Breast epithelium (tissue), 4 donors: ENCODE data around the gene ESF1. TPM values are rescaled to one million over a fixed set of nuclear protein-coding genes. Genes with fewer than 3 reads are reported as not detected.
A peak's percentile ranks its signal among the peaks of the same experiment; 100 is the strongest.

ENCODE experiments used
- DNase-seq, 2 donors: peaks; one replicate each; pipeline ENCODE4 v3.0.0-alpha.2; 2019; ENCODE audit warnings: low spot score in 2 of 2
- H3K27ac ChIP-seq, 2 donors: fragments of 200-600 bp; sonication (generic) in 1 of 2; one replicate each; pipeline ENCODE4 v1.5.1; 2016 to 2019; ENCODE audit warnings: mild to moderate bottlenecking in 1 of 2
- H3K27me3 ChIP-seq, 2 donors: fragments of 200-600 bp; sonication (generic) in 1 of 2; one replicate each; pipeline versions ENCODE4 v1.5.1 to v1.6.0; 2017 to 2019; ENCODE audit warnings: control low read depth in 1 of 2, mild to moderate bottlenecking in 1 of 2
- H3K36me3 ChIP-seq: fragments of 200-600 bp; one replicate; pipeline ENCODE4 v1.5.1; 2019
- H3K4me1 ChIP-seq, 2 donors: fragments of 200-600 bp; sonication (generic); one replicate each; pipeline ENCODE4 v1.5.1; 2016 to 2019; ENCODE audit warnings: control low read depth in 1 of 2
- H3K4me3 ChIP-seq, 3 donors: fragments of 200-600 bp; sonication (generic); 1 replicate in 2 of 3; 2 replicates in 1 of 3; pipeline ENCODE4 v1.5.1; 2016 to 2019; ENCODE audit warnings: mild to moderate bottlenecking in 3 of 3, moderate library complexity in 2 of 3
- H3K9me3 ChIP-seq, 2 donors: fragments of 200-600 bp; sonication (generic) in 1 of 2; one replicate each; pipeline ENCODE4 v1.5.1; 2016 to 2019; ENCODE audit warnings: control low read depth in 1 of 2
- POLR2A ChIP-seq: fragments of 450-650 bp; IDR thresholded peaks from one replicate; pipeline ENCODE4 v1.6.1; 2016; ENCODE audit warnings: antibody characterized with exemption, mild to moderate bottlenecking, moderate library complexity
- POLR2AphosphoS5 ChIP-seq, 3 donors: sonication (generic); formaldehyde crosslinking; IDR thresholded peaks; one replicate each; pipeline ENCODE4 v1.6.1; 2017; ENCODE audit warnings: antibody characterized with exemption in 3 of 3
- intact Hi-C: fragments of 100-400 bp; cut with DNase I; formaldehyde crosslinking; loops from one replicate; pipeline ENCODE4 v1.15.1; 2023; ENCODE audit warnings: low total_unique reads
- total RNA-seq, 3 donors: library from RNA; depleted of rRNA; stranded (reverse); fragments of >200 nt; gene quantifications; one replicate each; pipeline ENCODE4 v1.1.0, GENCODE V29; 2016
- TF ChIP-seq, protein P1 (sequence below), 3 donors: fragments of 450-650 bp; IDR thresholded peaks; one replicate each; pipeline ENCODE4 v1.5.1; 2016 to 2017; ENCODE audit warnings: antibody characterized with exemption in 3 of 3, mild to moderate bottlenecking in 3 of 3, moderate library complexity in 3 of 3

Gene ESF1
- total RNA-seq, 3 donors from 2014 or later = 13.8 to 19.0 (median 17.7) TPM

DNA sequence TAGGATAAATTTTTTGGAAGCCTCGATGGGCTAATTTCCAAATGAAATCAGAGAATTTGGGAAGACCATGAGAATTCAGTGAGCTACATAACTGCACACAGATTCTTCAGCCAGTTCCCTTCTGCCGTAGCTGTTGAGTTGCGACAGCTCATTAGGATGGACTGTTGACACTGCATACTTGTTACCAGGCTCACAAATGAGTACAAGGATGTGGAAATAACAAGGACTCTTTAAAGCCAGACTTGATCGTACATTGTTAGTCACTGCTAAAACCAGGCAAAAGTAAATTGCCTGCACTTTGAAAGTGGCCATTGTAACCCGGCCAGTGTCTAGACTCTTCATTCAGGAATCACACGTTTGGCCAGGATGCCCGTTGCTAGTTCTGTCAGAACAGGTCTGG, 37.2 kb upstream of the ESF1 start:
- no peak for TF ChIP-seq POLR2A
- TF ChIP-seq, protein P1, sequence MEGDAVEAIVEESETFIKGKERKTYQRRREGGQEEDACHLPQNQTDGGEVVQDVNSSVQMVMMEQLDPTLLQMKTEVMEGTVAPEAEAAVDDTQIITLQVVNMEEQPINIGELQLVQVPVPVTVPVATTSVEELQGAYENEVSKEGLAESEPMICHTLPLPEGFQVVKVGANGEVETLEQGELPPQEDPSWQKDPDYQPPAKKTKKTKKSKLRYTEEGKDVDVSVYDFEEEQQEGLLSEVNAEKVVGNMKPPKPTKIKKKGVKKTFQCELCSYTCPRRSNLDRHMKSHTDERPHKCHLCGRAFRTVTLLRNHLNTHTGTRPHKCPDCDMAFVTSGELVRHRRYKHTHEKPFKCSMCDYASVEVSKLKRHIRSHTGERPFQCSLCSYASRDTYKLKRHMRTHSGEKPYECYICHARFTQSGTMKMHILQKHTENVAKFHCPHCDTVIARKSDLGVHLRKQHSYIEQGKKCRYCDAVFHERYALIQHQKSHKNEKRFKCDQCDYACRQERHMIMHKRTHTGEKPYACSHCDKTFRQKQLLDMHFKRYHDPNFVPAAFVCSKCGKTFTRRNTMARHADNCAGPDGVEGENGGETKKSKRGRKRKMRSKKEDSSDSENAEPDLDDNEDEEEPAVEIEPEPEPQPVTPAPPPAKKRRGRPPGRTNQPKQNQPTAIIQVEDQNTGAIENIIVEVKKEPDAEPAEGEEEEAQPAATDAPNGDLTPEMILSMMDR (IDR thresholded peaks at IDR 0.05) = no peak
- no peak for TF ChIP-seq POLR2AphosphoS5 (IDR thresholded peaks at IDR 0.05)
- intact Hi-C loops = no loop called here
- no peaks in the 10 kb centered on the region for H3K4me1 ChIP-seq
- H3K27me3 ChIP-seq = no peaks in the 10 kb centered on the region
- peak overlapping the region; percentile 30 to 44 for H3K27ac ChIP-seq
- H3K36me3 ChIP-seq = no peaks in the 10 kb centered on the region
- no peak overlapping the region for H3K4me3 ChIP-seq
- H3K9me3 ChIP-seq = no peaks in the 10 kb centered on the region
- DNase-seq = no peak

DNA sequence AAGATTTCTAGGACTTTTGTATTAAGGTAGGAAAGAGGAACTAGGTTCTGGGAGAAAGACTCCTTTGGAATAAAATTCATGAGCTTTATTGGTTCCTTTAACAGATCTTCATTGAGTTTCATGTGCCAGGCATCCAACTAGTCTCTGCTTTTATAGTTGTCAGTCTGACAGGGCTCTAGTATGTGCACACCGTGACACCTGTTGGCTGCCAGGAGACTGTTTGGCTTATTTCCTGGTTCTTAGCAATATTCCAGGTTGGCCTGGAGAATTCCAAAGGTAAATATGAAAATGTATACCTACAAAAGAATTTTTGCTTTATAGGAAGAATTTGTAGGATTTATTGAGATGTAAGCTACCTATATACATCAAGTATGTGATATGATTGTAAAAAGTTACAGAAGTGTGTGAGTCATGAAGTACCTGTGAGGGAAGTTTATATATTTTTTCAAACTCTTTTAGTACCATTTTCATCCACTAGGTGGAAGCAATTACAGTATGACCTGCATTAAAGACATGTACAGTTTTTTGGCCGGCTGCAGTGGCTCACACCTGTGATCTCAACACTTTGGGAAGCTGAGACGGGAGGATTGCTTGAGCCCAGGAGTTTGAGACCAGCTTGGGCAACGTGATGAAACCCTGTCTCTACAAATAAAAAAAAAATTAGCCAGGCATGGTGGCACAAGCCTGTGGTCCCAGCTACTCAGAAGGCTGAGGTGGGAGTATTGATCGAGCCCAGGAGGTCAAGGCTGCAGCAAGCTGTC, 35.3 kb upstream of the ESF1 start:
- no peaks in the 10 kb centered on the region for H3K27me3 ChIP-seq
- intact Hi-C loops = loop anchor here (5.0 to 10.0 kb wide), 2 partner anchors 235 to 1697 kb away; no protein-coding TSS in a partner anchor
- no peak for TF ChIP-seq POLR2A
- TF ChIP-seq, protein P1 (IDR thresholded peaks at IDR 0.05) = peak; percentile 47 to 78 (median 69)
- peak in 1 of 2 donors; percentile 30 for DNase-seq
- peak overlapping the region in 1 of 2 donors; percentile 37 for H3K27ac ChIP-seq
- no peak overlapping the region for H3K4me3 ChIP-seq
- no peaks in the 10 kb centered on the region for H3K36me3 ChIP-seq
- no peaks in the 10 kb centered on the region for H3K4me1 ChIP-seq
- H3K9me3 ChIP-seq = no peaks in the 10 kb centered on the region

DNA sequence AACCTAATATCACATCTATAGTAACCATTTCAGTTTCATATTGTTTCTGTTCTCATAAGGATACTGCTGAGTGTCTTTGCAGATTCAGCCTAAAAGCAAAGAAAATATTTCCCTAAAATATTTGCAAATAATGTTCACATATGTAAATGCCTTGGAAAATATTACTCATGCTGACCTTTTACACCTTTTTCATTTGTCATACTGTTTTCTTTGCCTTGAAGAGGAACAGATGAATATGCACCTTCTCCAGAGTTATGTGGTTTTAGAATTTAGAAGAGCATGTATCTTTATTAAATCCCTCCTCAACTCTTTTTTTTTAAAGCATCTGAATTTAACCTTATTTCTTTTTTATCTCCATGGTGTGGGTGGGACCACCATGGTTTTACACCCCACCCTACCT, 32.6 kb upstream of the ESF1 start:
- Histone ChIP-seq H3K27me3 (no peaks in the 10 kb centered on the region), H3K27ac (no peak overlapping the region), H3K4me3 (no peak overlapping the region), H3K36me3 (no peaks in the 10 kb centered on the region), H3K9me3 (no peaks in the 10 kb centered on the region), H3K4me1 (no peaks in the 10 kb centered on the region)
- intact Hi-C loops = loop anchor here (5.0 to 10.0 kb wide), 2 partner anchors 237 to 1700 kb away; no protein-coding TSS in a partner anchor
- no peak for TF ChIP-seq POLR2A
- TF ChIP-seq, protein P1 (IDR thresholded peaks at IDR 0.05) = no peak
- no peak for TF ChIP-seq POLR2AphosphoS5 (IDR thresholded peaks at IDR 0.05)
- DNase-seq = no peak

DNA sequence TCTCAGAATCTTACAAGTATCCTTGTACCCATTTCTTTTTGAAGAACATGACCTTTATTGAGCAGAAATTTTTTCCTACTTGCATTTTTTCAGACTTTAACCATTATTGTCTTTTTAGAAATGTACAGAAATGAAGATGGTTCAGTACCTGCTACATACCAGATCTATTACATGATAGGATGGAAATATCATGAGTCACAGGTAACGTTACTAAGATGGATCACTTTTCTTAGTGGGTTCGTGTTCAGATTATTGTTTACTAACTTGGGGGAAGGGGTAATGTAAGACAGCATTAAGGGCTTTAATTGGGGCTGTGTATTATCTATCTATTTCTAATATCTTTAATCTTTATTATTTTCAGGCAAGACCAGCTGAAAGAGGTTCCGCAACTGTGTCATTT, 32.0 kb upstream of the ESF1 start:
- no peaks in the 10 kb centered on the region for H3K4me1 ChIP-seq
- no peaks in the 10 kb centered on the region for H3K36me3 ChIP-seq
- intact Hi-C loops = loop anchor here (5.0 to 10.0 kb wide), 2 partner anchors 238 to 1701 kb away; no protein-coding TSS in a partner anchor
- no peak overlapping the region for H3K4me3 ChIP-seq
- no peaks in the 10 kb centered on the region for H3K9me3 ChIP-seq
- DNase-seq = no peak
- TF ChIP-seq POLR2A (no peak), POLR2AphosphoS5 (IDR thresholded peaks at IDR 0.05) (no peak)
- TF ChIP-seq, protein P1 (IDR thresholded peaks at IDR 0.05) = no peak
- H3K27me3 ChIP-seq = no peaks in the 10 kb centered on the region
- no peak overlapping the region for H3K27ac ChIP-seq

DNA sequence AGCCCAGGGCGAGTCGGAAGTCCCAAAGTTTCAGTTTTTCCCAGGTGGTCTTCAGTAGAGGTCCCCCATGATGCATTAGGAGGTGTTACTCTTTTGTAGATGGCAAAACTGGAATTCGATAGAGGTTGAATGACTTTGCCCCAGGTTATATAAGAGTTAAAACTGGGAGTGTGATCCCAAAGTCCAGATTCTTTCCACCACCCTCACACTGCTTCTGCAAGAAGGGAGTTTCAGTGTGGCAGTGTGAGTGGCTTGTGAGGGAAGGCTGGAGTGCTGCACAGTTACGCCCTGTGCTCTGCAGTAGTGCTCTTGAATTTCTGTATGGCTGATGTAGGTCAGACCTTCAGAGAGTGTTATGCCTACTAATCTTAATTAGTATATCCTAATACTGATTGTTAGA, 30.0 kb upstream of the ESF1 start:
- no peak overlapping the region for H3K27ac ChIP-seq
- H3K36me3 ChIP-seq = no peaks in the 10 kb centered on the region
- DNase-seq = no peak
- intact Hi-C loops = loop anchor here (5.0 to 10.0 kb wide), 2 partner anchors 240 to 1703 kb away; no protein-coding TSS in a partner anchor
- H3K4me3 ChIP-seq = no peak overlapping the region
- H3K27me3 ChIP-seq = no peaks in the 10 kb centered on the region
- no peaks in the 10 kb centered on the region for H3K9me3 ChIP-seq
- no peak for TF ChIP-seq POLR2A
- TF ChIP-seq POLR2AphosphoS5 (IDR thresholded peaks at IDR 0.05) = no peak
- no peaks in the 10 kb centered on the region for H3K4me1 ChIP-seq
